CD4-positive, alpha-beta T cell treated with Interleukin-17A for 1 hour (primary cell): ENCODE data around the gene RNF212.

Experiments used
- DNase-seq: peaks from one replicate; pipeline ENCODE4 v3.0.0-alpha.2; 2020

The RNF212 gene

GRCh38 chr4:1087371-1087770 lies 26.0 kb downstream of the RNF212 start:
- peak; percentile 41 for DNase-seq

- no peak for DNase-seq
Observed at GRCh38 chr4:1086011-1086410, 27.4 kb downstream of the RNF212 start.

GRCh38 chr4:1085404-1085799 lies 28.0 kb downstream of the RNF212 start:
- no peak for DNase-seq

GRCh38 chr4:1084796-1085403 lies 28.5 kb downstream of the RNF212 start:
- DNase-seq = no peak

GRCh38 chr4:1084394-1084793 lies 29.0 kb downstream of the RNF212 start:
- no peak for DNase-seq

- DNase-seq = no peak
Observed at GRCh38 chr4:1082215-1083182, 30.9 kb downstream of the RNF212 start.

- DNase-seq = no peak
Observed at GRCh38 chr4:1081689-1082040, 31.7 kb downstream of the RNF212 start.

- DNase-seq = no peak
Observed at GRCh38 chr4:1080961-1081688, 32.2 kb downstream of the RNF212 start.

GRCh38 chr4:1080432-1080831 lies 32.9 kb downstream of the RNF212 start:
- no peak for DNase-seq

- DNase-seq = no peak
Observed at GRCh38 chr4:1079711-1080265, 33.6 kb downstream of the RNF212 start.

- DNase-seq = no peak
Observed at GRCh38 chr4:1078490-1078889, 34.9 kb downstream of the RNF212 start.

- no peak for DNase-seq
Observed at GRCh38 chr4:1077711-1078477, 35.5 kb downstream of the RNF212 start.

- no peak for DNase-seq
Observed at GRCh38 chr4:1075809-1076699, 37.3 kb downstream of the RNF212 start.

GRCh38 chr4:1075225-1075624 lies 38.1 kb downstream of the RNF212 start:
- no peak for DNase-seq

- no peak for DNase-seq
Observed at GRCh38 chr4:1074077-1074476, 39.3 kb downstream of the RNF212 start.

- peak; percentile 61 for DNase-seq
Observed at GRCh38 chr4:1072830-1073446, 40.4 kb downstream of the RNF212 start.

- DNase-seq = no peak
Observed at GRCh38 chr4:1069394-1069793, 44.0 kb downstream of the RNF212 start.

GRCh38 chr4:1065732-1066131 lies 47.6 kb downstream of the RNF212 start:
- DNase-seq = no peak

- no peak for DNase-seq
Observed at GRCh38 chr4:1062419-1062818, 50.9 kb downstream of the RNF212 start.

GRCh38 chr4:1061760-1062159 lies 51.6 kb downstream of the RNF212 start:
- no peak for DNase-seq
